GM23248 (cell line): ENCODE data around the gene MAP4K3. TPM values are rescaled to one million over a fixed set of nuclear protein-coding genes. Genes with fewer than 3 reads are reported as not detected.

Experiments used
- DNase-seq: peaks from one replicate; pipeline ENCODE4 v3.0.0-alpha.2; 2015
- H2AFZ ChIP-seq: fragments of 200-600 bp; sonication (generic); 2 replicates; pipeline ENCODE4 v1.6.1; 2016; ENCODE audit warnings: antibody characterized with exemption
- H3F3A ChIP-seq: fragments of 200-600 bp; sonication (generic); 2 replicates; pipeline ENCODE4 v1.6.1; 2016; ENCODE audit warnings: mild to moderate bottlenecking, antibody characterized with exemption, mixed run types; ENCODE audit not compliant: insufficient read depth
- H3K27ac ChIP-seq: fragments of 200-600 bp; sonication (generic); 2 replicates; pipeline ENCODE4 v1.5.1; 2016; ENCODE audit warnings: mild to moderate bottlenecking
- H3K27me3 ChIP-seq: fragments of 200-600 bp; sonication (generic); replicated peaks from 2 replicates; pipeline ENCODE4 v1.6.1; 2016; ENCODE audit warnings: mild to moderate bottlenecking; ENCODE audit not compliant: insufficient read depth
- H3K36me3 ChIP-seq: fragments of 200-600 bp; sonication (generic); 2 replicates; pipeline ENCODE4 v1.6.1; 2016; ENCODE audit warnings: low read depth, mild to moderate bottlenecking
- H3K4me1 ChIP-seq: fragments of 200-600 bp; sonication (generic); 2 replicates; pipeline ENCODE4 v1.6.1; 2016; ENCODE audit warnings: mild to moderate bottlenecking; ENCODE audit not compliant: insufficient read depth
- H3K4me2 ChIP-seq: fragments of 200-600 bp; sonication (generic); one replicate; pipeline ENCODE4 v1.6.1; 2016; ENCODE audit warnings: mild to moderate bottlenecking; ENCODE audit not compliant: unreplicated experiment
- H3K4me3 ChIP-seq: fragments of 200-600 bp; sonication (generic); 2 replicates; pipeline ENCODE4 v1.5.1; 2016; ENCODE audit warnings: mild to moderate bottlenecking
- H3K79me2 ChIP-seq: fragments of 200-600 bp; sonication (generic); 2 replicates; pipeline ENCODE4 v1.6.1; 2016; ENCODE audit warnings: mild to moderate bottlenecking; ENCODE audit not compliant: insufficient read depth
- H3K9ac ChIP-seq: fragments of 200-600 bp; sonication (generic); 2 replicates; pipeline ENCODE4 v1.6.1; 2016; ENCODE audit warnings: mild to moderate bottlenecking
- H3K9me2 ChIP-seq: fragments of 200-600 bp; sonication (generic); 2 replicates; pipeline ENCODE4 v1.6.1; 2016; ENCODE audit warnings: mixed run types, mild to moderate bottlenecking, moderate library complexity; ENCODE audit not compliant: insufficient read depth
- H3K9me3 ChIP-seq: fragments of 200-600 bp; sonication (generic); one replicate; pipeline ENCODE4 v1.6.1; 2017; ENCODE audit warnings: low read depth
- H4K20me1 ChIP-seq: fragments of 200-600 bp; sonication (generic); 2 replicates; pipeline ENCODE4 v1.6.0; 2016; ENCODE audit not compliant: insufficient read depth
- EZH2 ChIP-seq: fragments of 200-600 bp; sonication (generic); IDR thresholded peaks from 2 replicates; pipeline ENCODE4 v1.6.1; 2018; ENCODE audit warnings: antibody characterized with exemption, mild to moderate bottlenecking; ENCODE audit not compliant: insufficient read depth, poor library complexity, severe bottlenecking
- EZH2phosphoT487 ChIP-seq: fragments of 200-600 bp; sonication (generic); IDR thresholded peaks from 2 replicates; pipeline ENCODE4 v1.6.1; 2018; ENCODE audit warnings: antibody characterized with exemption, moderate library complexity, mild to moderate bottlenecking, low read depth; ENCODE audit not compliant: insufficient read depth
- WGBS, 2 experiments: methylation state at CpG; one replicate each; pipeline ENCODE4 v1.1.6; 2015 to 2017; ENCODE audit warnings: low lambda C conversion rate in 2 of 2, low coverage in 1 of 2; ENCODE audit errors: missing lambda C conversion rate in 2 of 2; 5-methylcytosine and 5-hydroxymethylcytosine counted together
- in situ Hi-C: fragments of 300-500 bp; cut with MboI; formaldehyde crosslinking; loops from 2 replicates; pipeline ENCODE4 v1.15.0; 2020
- polyA plus RNA-seq: library from polyadenylated mRNA; unstranded; fragments of >200 nt; fragmentation: Nextera tagmentation; extraction: Ambion mirVana; gene quantifications from 2 replicates; pipeline ENCODE4 v1.2.1, GENCODE V29; 2016
- total RNA-seq: library from RNA; depleted of rRNA; stranded (reverse); fragments of >200 nt; shearing (Covaris generic); gene quantifications from 2 replicates; pipeline ENCODE4 v1.2.3, GENCODE V29; 2014

The MAP4K3 gene
- total and polyA plus RNA-seq, 2 experiments from 2014 or later: 9.9 to 32.0 TPM

DNA sequence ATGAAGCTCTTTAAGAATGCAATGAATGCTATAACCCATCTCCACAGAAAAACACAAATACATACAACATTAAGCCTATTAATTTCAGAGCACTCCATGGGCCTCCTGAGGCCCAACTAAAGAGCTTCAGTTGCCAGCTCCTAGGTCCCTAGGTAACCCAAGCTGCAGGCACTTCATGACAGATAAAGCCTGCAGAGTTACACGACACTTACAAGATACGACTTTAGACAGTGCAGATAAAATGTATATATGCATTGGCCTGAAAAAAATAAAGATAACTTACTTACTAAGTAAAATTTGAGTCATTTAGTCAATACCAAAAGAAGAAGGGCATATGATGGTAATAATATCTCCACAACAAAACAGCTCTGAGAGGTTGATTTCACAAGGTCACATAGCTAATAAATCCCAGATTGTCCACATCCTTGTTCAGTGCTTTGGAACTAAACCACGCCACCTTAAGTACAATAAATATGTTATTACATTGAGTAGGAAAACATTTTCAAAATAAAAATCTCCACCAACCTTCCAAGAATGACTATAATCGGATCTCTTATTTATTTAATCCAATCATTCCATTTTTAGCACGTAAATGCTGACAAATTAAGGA is 3.4 kb downstream of the MAP4K3 start:
- in situ Hi-C loops: no loop called here
- Histone ChIP-seq H3K4me3 (peak overlapping the region; percentile 88), H3K9me3 (no peaks in the 10 kb centered on the region), H3K9me2 (no peaks in the 10 kb centered on the region), H3K9ac (no peak overlapping the region), H2AFZ (no peak overlapping the region), H3K27me3 (no peaks in the 10 kb centered on the region), H3K79me2 (peaks cover 94% of the 10 kb centered on the region), H3K36me3 (no peaks in the 10 kb centered on the region), H3K4me1 (peaks cover 59% of the 10 kb centered on the region), H3K27ac (peak overlapping the region; percentile 14; the same call in 1 of the 2 replicates), H3K4me2 (peak overlapping the region; percentile 85), H3F3A (peaks cover 59% of the 10 kb centered on the region), H4K20me1 (peaks cover 17% of the 10 kb centered on the region; the same call in 1 of the 2 replicates)
- peak; percentile 65 for DNase-seq
- TF ChIP-seq EZH2 (no peak), EZH2phosphoT487 (no peak)
- 27 to 30% methylated on average over 5 of the region's 5 CpGs for WGBS, 2 experiments

DNA sequence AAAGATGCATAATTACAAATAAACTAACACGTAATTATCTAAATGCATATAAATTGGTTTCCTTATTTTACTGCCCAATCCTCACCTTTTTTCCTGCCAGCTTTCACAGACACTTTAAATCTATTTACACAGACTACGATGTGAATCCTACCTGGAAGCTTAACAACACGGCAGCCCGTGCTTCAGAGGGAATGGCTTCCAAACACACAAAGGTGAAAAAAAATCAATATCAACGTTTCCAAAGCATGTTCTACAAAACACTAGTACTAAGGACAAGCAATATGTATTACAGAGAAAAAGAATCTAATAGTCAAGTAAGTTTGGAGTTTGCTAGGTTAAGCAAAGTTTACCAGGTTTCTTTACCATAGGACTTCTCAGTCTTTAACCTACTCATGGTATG is 4.4 kb downstream of the MAP4K3 start:
- Histone ChIP-seq H3K79me2 (peaks cover 97% of the 10 kb centered on the region), H3F3A (peaks cover 52% of the 10 kb centered on the region), H4K20me1 (peaks cover 17% of the 10 kb centered on the region; the same call in 1 of the 2 replicates), H3K9me2 (no peaks in the 10 kb centered on the region), H3K27me3 (no peaks in the 10 kb centered on the region), H3K27ac (no peak overlapping the region), H3K9ac (no peak overlapping the region), H3K4me3 (no peak overlapping the region), H3K4me2 (no peak overlapping the region), H3K4me1 (peaks cover 51% of the 10 kb centered on the region), H2AFZ (no peak overlapping the region), H3K9me3 (no peaks in the 10 kb centered on the region), H3K36me3 (no peaks in the 10 kb centered on the region)
- TF ChIP-seq EZH2: no peak
- in situ Hi-C loops: no loop called here
- DNase-seq: no peak
- 84 to 87% methylated on average over 5 of the region's 5 CpGs for WGBS, 2 experiments

DNA sequence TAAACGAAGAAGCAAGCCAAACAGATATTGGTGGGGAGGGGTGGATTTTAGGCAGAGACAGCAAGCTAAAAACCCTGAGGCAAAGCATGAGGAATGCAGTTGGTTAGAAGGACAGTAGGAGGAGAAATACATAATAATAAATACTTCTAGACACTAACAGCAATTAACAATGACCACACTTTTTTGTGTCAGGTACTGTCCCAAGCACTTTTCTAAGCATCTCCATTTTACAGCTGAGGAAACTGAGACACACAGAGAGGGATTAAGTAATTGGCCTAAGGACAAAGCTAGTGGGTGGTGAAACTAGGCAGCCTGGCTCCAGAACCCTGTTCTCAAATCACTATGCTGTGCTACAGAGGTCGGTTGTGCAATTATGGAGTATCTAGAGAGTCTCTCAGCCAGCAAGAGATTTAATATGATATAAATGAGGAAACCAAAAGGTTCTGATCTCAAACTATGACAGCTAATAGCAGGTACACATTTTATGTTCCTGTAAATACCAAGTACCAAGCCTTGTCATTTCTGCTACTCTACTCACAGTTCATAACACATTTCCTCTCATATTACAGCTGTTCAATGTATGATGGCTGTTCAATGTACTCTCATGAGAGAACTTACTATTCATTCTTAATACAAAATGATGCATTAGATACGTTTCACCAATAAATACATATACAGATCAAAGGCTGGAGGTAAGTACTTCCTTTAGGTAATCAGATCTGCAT is 5.3 kb downstream of the MAP4K3 start:
- H3K4me3 ChIP-seq: no peak overlapping the region; the same call in 1 of the 2 replicates
- no peaks in the 10 kb centered on the region for H3K9me2 ChIP-seq
- H3K27me3 ChIP-seq: no peaks in the 10 kb centered on the region
- H4K20me1 ChIP-seq: peaks cover 17% of the 10 kb centered on the region; the same call in 1 of the 2 replicates
- H3K4me2 ChIP-seq: peak overlapping the region; percentile 29
- H3F3A ChIP-seq: peaks cover 52% of the 10 kb centered on the region
- peaks cover 100% of the 10 kb centered on the region for H3K79me2 ChIP-seq
- no peak overlapping the region for H2AFZ ChIP-seq
- peak; percentile 62 for DNase-seq
- H3K36me3 ChIP-seq: no peaks in the 10 kb centered on the region
- WGBS, 2 experiments: 18 to 19% methylated on average over 3 of the region's 3 CpGs
- peak overlapping the region; percentile 21 for H3K27ac ChIP-seq
- H3K4me1 ChIP-seq: peaks cover 51% of the 10 kb centered on the region
- no peak overlapping the region for H3K9ac ChIP-seq
- TF ChIP-seq EZH2phosphoT487 (no peak), EZH2 (no peak)
- H3K9me3 ChIP-seq: no peaks in the 10 kb centered on the region
- in situ Hi-C loops: no loop called here

DNA sequence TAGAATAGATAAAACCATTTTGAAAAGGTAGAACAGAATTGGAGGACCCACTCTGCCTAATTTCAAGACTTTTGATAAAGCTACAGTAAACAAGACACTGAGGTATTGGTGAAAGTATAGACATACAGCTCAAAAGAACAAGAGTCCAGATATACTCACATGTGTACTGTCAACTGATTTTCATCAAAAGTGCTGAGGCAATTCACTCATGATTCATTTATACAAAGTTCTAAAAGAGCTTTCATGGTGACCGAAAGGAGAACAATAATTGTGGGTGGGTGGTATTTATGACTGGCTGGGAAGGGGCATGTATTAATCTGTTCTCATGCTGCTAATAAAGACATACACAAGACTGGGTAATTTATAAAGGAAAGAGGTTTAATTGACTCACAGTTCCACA is 7.3 kb downstream of the MAP4K3 start:
- Histone ChIP-seq H3K79me2 (peaks cover 100% of the 10 kb centered on the region), H3K27ac (no peak overlapping the region), H3K9me2 (no peaks in the 10 kb centered on the region), H3K4me1 (peaks cover 41% of the 10 kb centered on the region), H3F3A (peaks cover 41% of the 10 kb centered on the region), H3K4me2 (no peak overlapping the region), H3K9me3 (no peaks in the 10 kb centered on the region), H3K27me3 (no peaks in the 10 kb centered on the region), H3K4me3 (no peak overlapping the region), H4K20me1 (peaks cover 12% of the 10 kb centered on the region; the same call in 1 of the 2 replicates), H2AFZ (no peak overlapping the region), H3K9ac (no peak overlapping the region), H3K36me3 (no peaks in the 10 kb centered on the region)
- WGBS, 2 experiments: 79 to 88% methylated on average over 1 of the region's 1 CpG
- TF ChIP-seq EZH2phosphoT487 (no peak), EZH2 (no peak)
- in situ Hi-C loops: no loop called here
- no peak for DNase-seq
